Astrocyte (in vitro differentiated cells and primary cell): ENCODE data around the gene CAMK2D. TPM values are rescaled to one million over a fixed set of nuclear protein-coding genes. Genes with fewer than 3 reads are reported as not detected.

Experiments used
- DNase-seq: peaks from one replicate; pipeline ENCODE4 v3.0.0-alpha.2; 2010; ENCODE audit warnings: low read depth
- FAIRE-seq: peaks from 2 replicates; lab custom pipeline; 2011; peaks lifted over from hg19 to GRCh38; lab: Jason Lieb, UNC
- H2AFZ ChIP-seq: 2 replicates; pipeline ENCODE4 v1.6.0; 2012; ENCODE audit warnings: low read depth, low read length, inconsistent platforms
- H3K27ac ChIP-seq: 2 replicates; pipeline ENCODE4 v1.5.1; 2011; ENCODE audit warnings: low read depth, low read length, inconsistent platforms
- H3K27me3 ChIP-seq: 2 replicates; pipeline ENCODE4 v1.6.0; 2011; ENCODE audit warnings: low read length, inconsistent platforms; ENCODE audit not compliant: insufficient read depth
- H3K36me3 ChIP-seq: 2 replicates; pipeline ENCODE4 v1.5.1; 2011; ENCODE audit warnings: low read length, inconsistent platforms; ENCODE audit not compliant: insufficient read depth
- H3K4me1 ChIP-seq: 2 replicates; pipeline ENCODE4 v1.5.1; 2011; ENCODE audit warnings: low read length, inconsistent platforms; ENCODE audit not compliant: insufficient read depth
- H3K4me2 ChIP-seq: 2 replicates; pipeline ENCODE4 v1.6.0; 2012; ENCODE audit warnings: low read length, inconsistent platforms
- H3K4me3 ChIP-seq: 2 replicates; pipeline ENCODE4 v1.5.1; 2011; ENCODE audit warnings: low read depth, mild to moderate bottlenecking, low read length, inconsistent platforms; ENCODE audit not compliant: insufficient read depth
- H3K79me2 ChIP-seq: 2 replicates; pipeline ENCODE4 v1.6.0; 2012; ENCODE audit warnings: mild to moderate bottlenecking, low read length, inconsistent platforms; ENCODE audit not compliant: insufficient read depth
- H3K9ac ChIP-seq: 2 replicates; pipeline ENCODE4 v1.6.0; 2012; ENCODE audit warnings: mild to moderate bottlenecking, low read length, inconsistent platforms
- H3K9me3 ChIP-seq: 2 replicates; pipeline ENCODE4 v1.5.1; 2012; ENCODE audit warnings: low read depth, mild to moderate bottlenecking, low read length, inconsistent platforms; ENCODE audit not compliant: insufficient read depth
- H4K20me1 ChIP-seq: 2 replicates; pipeline ENCODE4 v1.6.0; 2012; ENCODE audit warnings: low read length, inconsistent platforms; ENCODE audit not compliant: insufficient read depth
- H3K27ac Mint-ChIP-seq: one replicate; pipeline ENCODE4 v1.8.0; 2021; ENCODE audit warnings: mild to moderate bottlenecking, mixed read lengths; ENCODE audit not compliant: unreplicated experiment
- H3K27me3 Mint-ChIP-seq: one replicate; pipeline ENCODE4 v1.8.0; 2021; ENCODE audit warnings: low read depth, mixed read lengths; ENCODE audit not compliant: unreplicated experiment
- H3K36me3 Mint-ChIP-seq: one replicate; pipeline ENCODE4 v1.8.0; 2021; ENCODE audit warnings: low read depth, mixed read lengths; ENCODE audit not compliant: unreplicated experiment
- H3K4me1 Mint-ChIP-seq: one replicate; pipeline ENCODE4 v1.8.0; 2021; ENCODE audit warnings: low read depth, mixed read lengths; ENCODE audit not compliant: unreplicated experiment
- H3K4me3 Mint-ChIP-seq: one replicate; pipeline ENCODE4 v1.8.0; 2021; ENCODE audit warnings: mild to moderate bottlenecking, moderate library complexity, mixed read lengths; ENCODE audit not compliant: unreplicated experiment
- H3K9me3 Mint-ChIP-seq: one replicate; pipeline ENCODE4 v1.8.0; 2021; ENCODE audit warnings: mild to moderate bottlenecking, mixed read lengths; ENCODE audit not compliant: unreplicated experiment
- EZH2 ChIP-seq: IDR thresholded peaks from 2 replicates; pipeline ENCODE4 v1.6.1; 2012; ENCODE audit warnings: mild to moderate bottlenecking, low read length, inconsistent platforms; ENCODE audit not compliant: insufficient read depth
- total RNA-seq: library from RNA; stranded (reverse); gene quantifications from 2 replicates; pipeline ENCODE4 v1.2.1, GENCODE V29; 2021
- TF ChIP-seq, protein P1 (sequence below): IDR thresholded peaks from 2 replicates; pipeline ENCODE4 v1.5.1; 2011; ENCODE audit warnings: low read depth, mild to moderate bottlenecking, inconsistent platforms, low read length, moderate library complexity; ENCODE audit not compliant: insufficient read depth

CAMK2D gene
- total RNA-seq, 1 donor from 2014 or later: 80.8 TPM

DNA sequence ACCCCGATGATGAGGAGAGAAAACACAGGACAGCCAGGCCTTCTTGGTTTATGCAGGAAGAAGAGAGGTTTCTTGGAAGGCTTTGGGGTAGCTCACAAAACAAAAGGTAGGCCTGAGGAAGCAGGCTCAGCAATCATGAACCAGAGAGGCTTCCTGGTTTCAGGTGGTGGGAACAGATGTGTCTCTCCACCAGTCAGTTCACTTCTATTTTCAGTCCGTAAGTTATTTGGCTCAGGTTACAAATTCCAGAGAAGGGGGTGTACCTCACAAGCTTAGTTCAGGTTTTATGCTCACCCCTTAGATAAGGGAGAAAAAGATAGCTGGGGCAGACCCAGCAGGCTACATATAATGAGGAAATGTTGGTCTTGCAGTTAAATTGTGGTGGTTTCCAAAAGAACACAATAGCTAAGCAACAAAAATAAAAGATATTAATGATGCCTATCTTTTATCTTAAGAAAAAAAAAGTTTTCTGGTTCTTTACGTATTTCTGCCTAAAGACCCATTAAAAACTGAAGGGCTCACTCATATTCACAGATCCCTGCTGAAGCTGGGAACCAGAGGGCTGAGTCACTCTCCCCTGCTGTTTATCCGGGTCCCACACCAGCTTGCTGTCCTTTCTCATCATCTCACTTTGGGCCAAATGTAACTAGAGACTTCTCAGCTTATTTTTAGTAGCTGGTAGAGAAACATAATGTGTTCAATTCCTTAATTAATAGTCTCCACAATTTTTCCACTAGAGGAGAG, 177.0 kb downstream of the CAMK2D start:
- Mint-ChIP-seq H3K27me3 (no peaks in the 10 kb centered on the region), H3K36me3 (peaks cover 12% of the 10 kb centered on the region), H3K4me1 (peaks cover 39% of the 10 kb centered on the region), H3K9me3 (no peaks in the 10 kb centered on the region), H3K27ac (peak overlapping the region; percentile 70), H3K4me3 (no peak overlapping the region)
- Histone ChIP-seq H4K20me1 (peaks cover 21% of the 10 kb centered on the region), H3K36me3 (no peaks in the 10 kb centered on the region), H3K4me1 (peaks cover 13% of the 10 kb centered on the region), H3K9me3 (no peaks in the 10 kb centered on the region), H3K4me2 (peak overlapping the region; percentile 33), H3K4me3 (no peak overlapping the region), H3K27me3 (no peaks in the 10 kb centered on the region), H3K9ac (peak overlapping the region; percentile 0), H3K27ac (peak overlapping the region; percentile 45), H2AFZ (no peak overlapping the region), H3K79me2 (no peaks in the 10 kb centered on the region)
- TF ChIP-seq, protein P1, sequence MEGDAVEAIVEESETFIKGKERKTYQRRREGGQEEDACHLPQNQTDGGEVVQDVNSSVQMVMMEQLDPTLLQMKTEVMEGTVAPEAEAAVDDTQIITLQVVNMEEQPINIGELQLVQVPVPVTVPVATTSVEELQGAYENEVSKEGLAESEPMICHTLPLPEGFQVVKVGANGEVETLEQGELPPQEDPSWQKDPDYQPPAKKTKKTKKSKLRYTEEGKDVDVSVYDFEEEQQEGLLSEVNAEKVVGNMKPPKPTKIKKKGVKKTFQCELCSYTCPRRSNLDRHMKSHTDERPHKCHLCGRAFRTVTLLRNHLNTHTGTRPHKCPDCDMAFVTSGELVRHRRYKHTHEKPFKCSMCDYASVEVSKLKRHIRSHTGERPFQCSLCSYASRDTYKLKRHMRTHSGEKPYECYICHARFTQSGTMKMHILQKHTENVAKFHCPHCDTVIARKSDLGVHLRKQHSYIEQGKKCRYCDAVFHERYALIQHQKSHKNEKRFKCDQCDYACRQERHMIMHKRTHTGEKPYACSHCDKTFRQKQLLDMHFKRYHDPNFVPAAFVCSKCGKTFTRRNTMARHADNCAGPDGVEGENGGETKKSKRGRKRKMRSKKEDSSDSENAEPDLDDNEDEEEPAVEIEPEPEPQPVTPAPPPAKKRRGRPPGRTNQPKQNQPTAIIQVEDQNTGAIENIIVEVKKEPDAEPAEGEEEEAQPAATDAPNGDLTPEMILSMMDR: no peak
- no peak for TF ChIP-seq EZH2
- FAIRE-seq (peak; percentile 83), DNase-seq (peak; percentile 80)

DNA sequence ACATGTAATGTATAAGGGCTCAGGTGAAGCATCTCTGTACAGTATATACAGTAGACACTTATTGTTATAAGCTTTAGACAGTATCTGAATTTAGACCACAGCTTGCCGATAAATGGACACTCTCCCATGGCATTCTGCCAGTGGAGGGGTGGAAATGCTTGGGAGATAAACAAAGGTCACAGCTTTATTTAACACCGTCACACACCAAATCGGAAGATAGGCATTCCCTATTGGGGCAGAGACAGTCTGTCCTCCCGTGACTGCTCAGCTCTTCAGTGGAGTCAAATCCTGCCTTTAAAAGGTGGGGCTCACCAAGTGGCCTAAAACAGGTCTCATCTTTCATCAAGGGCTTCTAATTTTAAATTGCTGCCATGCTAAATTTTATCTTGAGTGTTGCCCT, 178.8 kb downstream of the CAMK2D start:
- FAIRE-seq (no peak), DNase-seq (no peak)

More for the DNA sequence above, 178.8 kb downstream of the CAMK2D start:
- Mint-ChIP-seq H3K27me3 (no peaks in the 10 kb centered on the region), H3K4me1 (peaks cover 46% of the 10 kb centered on the region), H3K27ac (no peak overlapping the region), H3K9me3 (no peaks in the 10 kb centered on the region), H3K36me3 (peaks cover 8% of the 10 kb centered on the region), H3K4me3 (no peak overlapping the region)
- H4K20me1 ChIP-seq: peaks cover 22% of the 10 kb centered on the region
- H3K9ac ChIP-seq: no peak overlapping the region
- H2AFZ ChIP-seq: no peak overlapping the region
- no peaks in the 10 kb centered on the region for H3K36me3 ChIP-seq
- H3K79me2 ChIP-seq: no peaks in the 10 kb centered on the region
- no peak for TF ChIP-seq EZH2
- TF ChIP-seq, protein P1: no peak
- H3K4me3 ChIP-seq: no peak overlapping the region
- H3K4me1 ChIP-seq: peaks cover 13% of the 10 kb centered on the region
- no peaks in the 10 kb centered on the region for H3K27me3 ChIP-seq
- no peak overlapping the region for H3K27ac ChIP-seq
- H3K9me3 ChIP-seq: no peaks in the 10 kb centered on the region
- H3K4me2 ChIP-seq: no peak overlapping the region
